ENCODE measurements around the gene PSMC3IP.

PSMC3IP gene

GRCh38 chr17:42535155-42536047 is 42.1 kb downstream of the PSMC3IP start:
- Histone ChIP-seq H3K36me3 (replicated peaks) (peaks cover 22% of the 10 kb centered on the region), H3K9me3 (no peaks in the 10 kb centered on the region), H3K4me1 (peaks cover 16% of the 10 kb centered on the region), H3K4me3 (peak overlapping the region; percentile 25), H3K27me3 (ENCODE audit: low read depth) (no peaks in the 10 kb centered on the region)
- DNase-seq (ENCODE audit: low spot score in 2 of 2) = no peak
- in situ Hi-C loops (cut with MboI; ENCODE audit: low sequenced_read_pairs) = no loop called here

GRCh38 chr17:42531455-42532354 is 45.8 kb downstream of the PSMC3IP start:
- Histone ChIP-seq H3K27me3 (ENCODE audit: low read depth) (no peaks in the 10 kb centered on the region), H3K36me3 (replicated peaks) (no peaks in the 10 kb centered on the region; the same call in 1 of the 2 replicates), H3K9me3 (no peaks in the 10 kb centered on the region), H3K4me3 (peak overlapping the region; percentile 27), H3K4me1 (peaks cover 10% of the 10 kb centered on the region)
- DNase-seq (ENCODE audit: low spot score in 2 of 2) = peak; percentile 59 to 73
- in situ Hi-C loops (cut with MboI; ENCODE audit: low sequenced_read_pairs) = no loop called here

- Histone ChIP-seq H3K36me3 (replicated peaks) (no peaks in the 10 kb centered on the region), H3K9me3 (no peaks in the 10 kb centered on the region), H3K4me3 (no peak overlapping the region), H3K27me3 (ENCODE audit: low read depth) (no peaks in the 10 kb centered on the region), H3K4me1 (peaks cover 10% of the 10 kb centered on the region)
- no peak for DNase-seq (ENCODE audit: low spot score in 2 of 2)
- in situ Hi-C loops (cut with MboI; ENCODE audit: low sequenced_read_pairs) = no loop called here
Observed at GRCh38 chr17:42530952-42531454, 46.5 kb downstream of the PSMC3IP start.

GRCh38 chr17:42529061-42529460 is 48.5 kb downstream of the PSMC3IP start:
- in situ Hi-C loops (cut with MboI; ENCODE audit: low sequenced_read_pairs) = loop anchor here (10.0 kb wide), 2 partner anchors 104 to 204 kb away; partner anchors contain the start of gene CAVIN1
- Histone ChIP-seq H3K27me3 (ENCODE audit: low read depth) (no peaks in the 10 kb centered on the region), H3K9me3 (no peaks in the 10 kb centered on the region), H3K36me3 (replicated peaks) (no peaks in the 10 kb centered on the region), H3K4me1 (0 out of 2 replicates have a peak, but pooled peaks cover 1% of the 10 kb centered on the region), H3K4me3 (no peak overlapping the region)
- no peak for DNase-seq (ENCODE audit: low spot score in 2 of 2)

GRCh38 chr17:42527932-42528331 is 49.6 kb downstream of the PSMC3IP start:
- Histone ChIP-seq H3K27me3 (ENCODE audit: low read depth) (no peaks in the 10 kb centered on the region), H3K9me3 (no peaks in the 10 kb centered on the region), H3K4me3 (no peak overlapping the region), H3K36me3 (replicated peaks) (0 out of 2 replicates have a peak, but pooled peaks cover 3% of the 10 kb centered on the region), H3K4me1 (0 out of 2 replicates have a peak, but pooled peaks cover 2% of the 10 kb centered on the region)
- DNase-seq (ENCODE audit: low spot score in 2 of 2) = no peak
- in situ Hi-C loops (cut with MboI; ENCODE audit: low sequenced_read_pairs) = loop anchor here (10.0 kb wide), 2 partner anchors 103 to 203 kb away; partner anchors contain the start of gene CAVIN1

- Histone ChIP-seq H3K9me3 (no peaks in the 10 kb centered on the region), H3K4me3 (no peak overlapping the region), H3K4me1 (0 out of 2 replicates have a peak, but pooled peaks cover 2% of the 10 kb centered on the region), H3K36me3 (replicated peaks) (peaks cover 11% of the 10 kb centered on the region), H3K27me3 (ENCODE audit: low read depth) (no peaks in the 10 kb centered on the region)
- no peak for DNase-seq (ENCODE audit: low spot score in 2 of 2)
- in situ Hi-C loops (cut with MboI; ENCODE audit: low sequenced_read_pairs) = loop anchor here (10.0 kb wide), 2 partner anchors 101 to 201 kb away; partner anchors contain the start of gene CAVIN1
Observed at GRCh38 chr17:42526031-42526444, 51.5 kb downstream of the PSMC3IP start.

- H3K4me3 ChIP-seq = no peak overlapping the region
- no peak for DNase-seq (ENCODE audit: low spot score in 2 of 2)
- H3K4me1 ChIP-seq = peaks cover 5% of the 10 kb centered on the region
- no peaks in the 10 kb centered on the region for H3K27me3 ChIP-seq (ENCODE audit: low read depth)
- H3K36me3 ChIP-seq (replicated peaks) = peaks cover 13% of the 10 kb centered on the region
- no peaks in the 10 kb centered on the region for H3K9me3 ChIP-seq
- in situ Hi-C loops (cut with MboI; ENCODE audit: low sequenced_read_pairs) = loop anchor here (10.0 kb wide), 2 partner anchors 100 to 200 kb away; partner anchors contain the start of gene CAVIN1
Observed at GRCh38 chr17:42525221-42525620, 52.3 kb downstream of the PSMC3IP start.

- no peak for DNase-seq (ENCODE audit: low spot score in 2 of 2)
- in situ Hi-C loops (cut with MboI; ENCODE audit: low sequenced_read_pairs) = loop anchor here (10.0 kb wide), 2 partner anchors 98 to 198 kb away; partner anchors contain the start of gene CAVIN1
- Histone ChIP-seq H3K4me3 (no peak overlapping the region), H3K36me3 (replicated peaks) (peaks cover 13% of the 10 kb centered on the region), H3K9me3 (no peaks in the 10 kb centered on the region), H3K4me1 (peaks cover 17% of the 10 kb centered on the region), H3K27me3 (ENCODE audit: low read depth) (no peaks in the 10 kb centered on the region)
Observed at GRCh38 chr17:42522798-42523278, 54.7 kb downstream of the PSMC3IP start.
